ENCODE data around the gene AUP1.

AUP1 gene

GRCh38 chr2:74525717-74526648 is 3.5 kb downstream of the AUP1 start, which contains the start of gene DQX1:
Gene DQX1 (minus strand): TSS chr2:74526231. CDS start chr2:74525729, 502 bp downstream.
- TF ChIP-seq, protein P1, sequence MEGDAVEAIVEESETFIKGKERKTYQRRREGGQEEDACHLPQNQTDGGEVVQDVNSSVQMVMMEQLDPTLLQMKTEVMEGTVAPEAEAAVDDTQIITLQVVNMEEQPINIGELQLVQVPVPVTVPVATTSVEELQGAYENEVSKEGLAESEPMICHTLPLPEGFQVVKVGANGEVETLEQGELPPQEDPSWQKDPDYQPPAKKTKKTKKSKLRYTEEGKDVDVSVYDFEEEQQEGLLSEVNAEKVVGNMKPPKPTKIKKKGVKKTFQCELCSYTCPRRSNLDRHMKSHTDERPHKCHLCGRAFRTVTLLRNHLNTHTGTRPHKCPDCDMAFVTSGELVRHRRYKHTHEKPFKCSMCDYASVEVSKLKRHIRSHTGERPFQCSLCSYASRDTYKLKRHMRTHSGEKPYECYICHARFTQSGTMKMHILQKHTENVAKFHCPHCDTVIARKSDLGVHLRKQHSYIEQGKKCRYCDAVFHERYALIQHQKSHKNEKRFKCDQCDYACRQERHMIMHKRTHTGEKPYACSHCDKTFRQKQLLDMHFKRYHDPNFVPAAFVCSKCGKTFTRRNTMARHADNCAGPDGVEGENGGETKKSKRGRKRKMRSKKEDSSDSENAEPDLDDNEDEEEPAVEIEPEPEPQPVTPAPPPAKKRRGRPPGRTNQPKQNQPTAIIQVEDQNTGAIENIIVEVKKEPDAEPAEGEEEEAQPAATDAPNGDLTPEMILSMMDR (IDR thresholded peaks at IDR 0.05; ENCODE audit: insufficient read depth, low read length, poor library complexity, severe bottlenecking), result no peak
- TF ChIP-seq EZH2phosphoT487 (conservative IDR thresholded peaks at IDR 0.05; ENCODE audit: low read length), result no peak

GRCh38 chr2:74524955-74525716 is 4.4 kb downstream of the AUP1 start:
- Histone ChIP-seq H3K79me2 (ENCODE audit: insufficient read depth, low read length) (peaks cover 21% of the 10 kb centered on the region), H3K9ac (ENCODE audit: low read length) (no peak overlapping the region), H3K27ac (ENCODE audit: low read depth, low read length) (no peak overlapping the region)

More at GRCh38 chr2:74525717-74526648, 3.5 kb downstream of the AUP1 start, which contains the start of gene DQX1:
- Histone ChIP-seq H3K9me2 (replicated peaks; ENCODE audit: insufficient read depth, low read length) (no peaks in the 10 kb centered on the region), H3K4me3 (ENCODE audit: insufficient read depth, low read length, poor library complexity, severe bottlenecking) (no peak within 1 kb of the TSS), H3K4me2 (ENCODE audit: low read depth, low read length, poor library complexity, severe bottlenecking) (no peak within 1 kb of the TSS), H3K79me2 (ENCODE audit: insufficient read depth, low read length) (peaks cover 23% of the 10 kb centered on the region), H3F3A (ENCODE audit: insufficient read depth) (0 out of 2 replicates have a peak, but pooled peaks cover 6% of the 10 kb centered on the region), H3K9me3 (ENCODE audit: insufficient read depth, low read length) (no peaks in the 10 kb centered on the region), H3K27ac (ENCODE audit: low read depth, low read length) (no peak within 1 kb of the TSS), H3K27me3 (ENCODE audit: low read length) (no peaks in the 10 kb centered on the region), H4K20me1 (ENCODE audit: low read depth, low read length) (no peaks in the 10 kb centered on the region), H2AFZ (ENCODE audit: low read depth, low read length, severe bottlenecking) (no peak within 1 kb of the TSS), H3K9ac (ENCODE audit: low read length) (no peak within 1 kb of the TSS), H3K36me3 (ENCODE audit: low read length) (peaks cover 11% of the 10 kb centered on the region)

GRCh38 chr2:74524005-74524404 is 5.5 kb downstream of the AUP1 start:
- no peak overlapping the region for H3K4me3 ChIP-seq (ENCODE audit: insufficient read depth, low read length, poor library complexity, severe bottlenecking)

More at GRCh38 chr2:74524955-74525716, 4.4 kb downstream of the AUP1 start:
- TF ChIP-seq, protein P1 (IDR thresholded peaks at IDR 0.05; ENCODE audit: insufficient read depth, low read length, poor library complexity, severe bottlenecking), result no peak
- Histone ChIP-seq H3K9me2 (replicated peaks; ENCODE audit: insufficient read depth, low read length) (no peaks in the 10 kb centered on the region), H3K4me3 (ENCODE audit: insufficient read depth, low read length, poor library complexity, severe bottlenecking) (no peak overlapping the region), H3F3A (ENCODE audit: insufficient read depth) (0 out of 2 replicates have a peak, but pooled peaks cover 6% of the 10 kb centered on the region), H3K4me2 (ENCODE audit: low read depth, low read length, poor library complexity, severe bottlenecking) (no peak overlapping the region), H3K9me3 (ENCODE audit: insufficient read depth, low read length) (no peaks in the 10 kb centered on the region), H4K20me1 (ENCODE audit: low read depth, low read length) (no peaks in the 10 kb centered on the region), H2AFZ (ENCODE audit: low read depth, low read length, severe bottlenecking) (no peak overlapping the region), H3K36me3 (ENCODE audit: low read length) (peaks cover 11% of the 10 kb centered on the region), H3K27me3 (ENCODE audit: low read length) (no peaks in the 10 kb centered on the region)

More at GRCh38 chr2:74524005-74524404, 5.5 kb downstream of the AUP1 start:
- peaks cover 11% of the 10 kb centered on the region for H3K36me3 ChIP-seq (ENCODE audit: low read length)
- H3K79me2 ChIP-seq (ENCODE audit: insufficient read depth, low read length), result peaks cover 14% of the 10 kb centered on the region
- no peak overlapping the region for H2AFZ ChIP-seq (ENCODE audit: low read depth, low read length, severe bottlenecking)
- no peak overlapping the region for H3K9ac ChIP-seq (ENCODE audit: low read length)
- no peak overlapping the region for H3K4me2 ChIP-seq (ENCODE audit: low read depth, low read length, poor library complexity, severe bottlenecking)
- H3K27ac ChIP-seq (ENCODE audit: low read depth, low read length), result no peak overlapping the region
- no peaks in the 10 kb centered on the region for H3K27me3 ChIP-seq (ENCODE audit: low read length)
- no peaks in the 10 kb centered on the region for H3K9me3 ChIP-seq (ENCODE audit: insufficient read depth, low read length)
- H4K20me1 ChIP-seq (ENCODE audit: low read depth, low read length), result no peaks in the 10 kb centered on the region
- H3K9me2 ChIP-seq (replicated peaks; ENCODE audit: insufficient read depth, low read length), result no peaks in the 10 kb centered on the region
- TF ChIP-seq, protein P1 (IDR thresholded peaks at IDR 0.05; ENCODE audit: insufficient read depth, low read length, poor library complexity, severe bottlenecking), result no peak
- 0 out of 2 replicates have a peak, but pooled peaks cover 6% of the 10 kb centered on the region for H3F3A ChIP-seq (ENCODE audit: insufficient read depth)
